GM12865 (cell line): ENCODE measurements around the gene AOX1.

Experiments
- DNase-seq: peaks from one replicate; pipeline ENCODE4 v3.0.0; 2010; ENCODE audit warnings: low read depth
- H3K4me3 ChIP-seq: 2 replicates; pipeline ENCODE4 v1.5.1; 2011; ENCODE audit warnings: mild to moderate bottlenecking, low read depth, low read length, control low read depth
- TF ChIP-seq, protein P1 (sequence below): IDR thresholded peaks from 2 replicates; pipeline ENCODE4 v1.5.1; 2011; ENCODE audit warnings: low read length, control low read depth, low read depth, inconsistent platforms; ENCODE audit not compliant: insufficient read depth; ENCODE audit errors: missing control alignments

AOX1 gene

DNA sequence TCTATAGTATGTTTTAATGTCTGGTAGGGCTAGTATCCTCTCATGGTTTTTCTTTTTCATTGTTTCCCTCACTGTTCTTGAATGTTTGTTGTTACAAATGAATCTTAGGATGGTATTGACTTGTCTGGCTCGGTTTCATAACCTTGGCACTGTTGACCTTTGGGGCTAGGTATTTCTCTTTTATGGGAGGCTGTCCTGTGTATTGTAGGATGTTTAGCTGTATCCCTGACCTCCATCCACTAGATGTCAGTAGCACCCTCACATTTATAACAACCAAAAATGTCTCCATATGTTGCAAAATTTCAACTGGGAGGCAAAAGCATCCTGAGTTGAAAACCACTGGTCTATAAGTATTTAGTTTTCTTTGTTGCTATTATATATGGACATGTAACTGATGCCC, 7.0 kb upstream of the AOX1 start:
- TF ChIP-seq, protein P1, sequence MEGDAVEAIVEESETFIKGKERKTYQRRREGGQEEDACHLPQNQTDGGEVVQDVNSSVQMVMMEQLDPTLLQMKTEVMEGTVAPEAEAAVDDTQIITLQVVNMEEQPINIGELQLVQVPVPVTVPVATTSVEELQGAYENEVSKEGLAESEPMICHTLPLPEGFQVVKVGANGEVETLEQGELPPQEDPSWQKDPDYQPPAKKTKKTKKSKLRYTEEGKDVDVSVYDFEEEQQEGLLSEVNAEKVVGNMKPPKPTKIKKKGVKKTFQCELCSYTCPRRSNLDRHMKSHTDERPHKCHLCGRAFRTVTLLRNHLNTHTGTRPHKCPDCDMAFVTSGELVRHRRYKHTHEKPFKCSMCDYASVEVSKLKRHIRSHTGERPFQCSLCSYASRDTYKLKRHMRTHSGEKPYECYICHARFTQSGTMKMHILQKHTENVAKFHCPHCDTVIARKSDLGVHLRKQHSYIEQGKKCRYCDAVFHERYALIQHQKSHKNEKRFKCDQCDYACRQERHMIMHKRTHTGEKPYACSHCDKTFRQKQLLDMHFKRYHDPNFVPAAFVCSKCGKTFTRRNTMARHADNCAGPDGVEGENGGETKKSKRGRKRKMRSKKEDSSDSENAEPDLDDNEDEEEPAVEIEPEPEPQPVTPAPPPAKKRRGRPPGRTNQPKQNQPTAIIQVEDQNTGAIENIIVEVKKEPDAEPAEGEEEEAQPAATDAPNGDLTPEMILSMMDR = peak; percentile 38
- H3K4me3 ChIP-seq = no peak overlapping the region
- DNase-seq = peak; percentile 38

DNA sequence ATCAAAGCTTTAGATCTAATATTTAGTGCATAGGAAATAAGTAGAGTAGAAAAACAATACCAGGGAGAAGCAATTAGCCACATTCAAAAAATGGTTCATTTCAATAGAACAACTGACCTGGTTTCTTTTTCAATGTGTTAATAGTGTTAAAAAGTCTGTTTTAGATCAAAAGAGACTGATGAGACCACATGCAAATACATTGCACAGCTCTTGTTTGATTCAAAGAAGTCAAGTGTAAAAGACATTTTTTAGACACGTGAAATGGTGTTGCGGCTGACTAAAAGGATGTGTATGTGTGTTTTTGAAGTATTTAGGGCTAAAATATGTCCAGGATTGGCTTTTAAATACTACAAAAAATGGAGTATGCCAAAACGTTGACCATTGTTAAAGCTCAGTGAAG, 1.2 kb upstream of the AOX1 start:
- TF ChIP-seq, protein P1 = no peak
- peak; percentile 16 for DNase-seq
- no peak overlapping the region for H3K4me3 ChIP-seq

DNA sequence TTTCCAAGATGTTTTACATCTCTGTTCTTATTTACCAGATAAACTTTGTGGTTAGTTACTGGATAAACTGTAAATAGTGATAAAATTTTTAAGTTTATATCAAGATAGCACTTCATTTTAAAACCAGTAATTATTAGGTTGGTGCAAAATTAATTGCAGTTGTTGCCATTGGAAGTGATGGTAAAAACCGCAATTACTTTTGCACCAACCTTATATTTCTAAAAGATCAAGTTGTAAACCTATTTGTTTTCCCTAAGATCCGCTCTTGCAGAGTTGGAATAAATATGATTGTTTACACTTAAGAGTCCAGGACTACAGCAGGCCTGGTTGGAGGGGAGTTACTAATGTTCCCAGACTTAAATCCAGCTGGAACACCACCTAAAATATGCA, 479 bp upstream of the AOX1 start:
- TF ChIP-seq, protein P1 = no peak
- no peak for DNase-seq
- H3K4me3 ChIP-seq = no peak overlapping the region

DNA sequence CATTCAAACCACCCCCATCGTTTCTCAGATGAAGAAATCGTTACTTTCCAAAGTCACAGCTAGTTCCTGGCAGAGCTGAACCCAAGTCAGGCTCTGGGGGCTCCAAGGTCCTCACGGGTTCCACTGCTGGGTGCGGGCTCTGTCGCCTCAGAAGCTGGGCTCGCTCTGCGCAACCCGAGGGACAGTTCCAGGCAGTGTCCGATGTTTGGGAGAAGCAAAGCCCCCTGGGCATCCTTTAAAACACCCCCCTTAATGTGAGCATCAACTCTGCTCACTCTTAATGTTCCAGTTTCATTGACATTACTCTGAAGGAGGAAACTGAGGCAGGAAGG, 796 bp downstream of the AOX1 start:
- TF ChIP-seq, protein P1 = no peak
- H3K4me3 ChIP-seq = no peak overlapping the region

GRCh38 chr2:200587007-200587616, 1.3 kb downstream of the AOX1 start:
- TF ChIP-seq, protein P1 = no peak
- DNase-seq = no peak
- no peak overlapping the region for H3K4me3 ChIP-seq

More for the DNA sequence above, 796 bp downstream of the AOX1 start:
- no peak for DNase-seq

GRCh38 chr2:200588076-200588678, 2.4 kb downstream of the AOX1 start:
- DNase-seq = no peak
- H3K4me3 ChIP-seq = no peak overlapping the region
- TF ChIP-seq, protein P1 = no peak

DNA sequence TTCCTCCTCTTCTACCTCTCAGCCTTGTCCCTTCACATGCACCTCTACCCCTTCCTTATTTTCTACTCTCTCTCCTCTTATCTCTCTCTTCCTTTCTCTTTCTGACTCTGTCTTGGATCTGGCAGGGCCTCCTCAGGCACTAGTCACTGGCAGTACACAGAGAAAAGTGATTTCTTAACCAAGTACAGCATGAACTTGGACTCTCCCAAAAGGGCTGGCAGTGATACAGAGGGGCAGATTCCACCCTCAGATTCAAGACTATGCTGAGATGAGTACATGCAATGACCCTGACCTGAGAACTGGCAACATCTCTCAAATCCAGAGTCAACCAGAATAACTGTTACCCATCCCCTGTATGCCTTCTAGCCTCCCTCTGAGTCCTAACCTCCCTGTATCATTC, 4.3 kb downstream of the AOX1 start:
- TF ChIP-seq, protein P1 = no peak
- H3K4me3 ChIP-seq = no peak overlapping the region
- DNase-seq = no peak
